Left lung (tissue), 10 donors: ENCODE data around the gene JPH4. TPM values are rescaled to one million over a fixed set of nuclear protein-coding genes. Genes with fewer than 3 reads are reported as not detected.

Experiments used
- ATAC-seq: fragments of 200-7000 bp; cut with Tn5 transposase; one replicate; pipeline ENCODE4 v1.9.1; 2020; ENCODE audit warnings: moderate library complexity
- DNase-seq, 4 donors: peaks; one replicate each; pipeline ENCODE4 v3.0.0-alpha.2; 2013 to 2020
- H3K27ac ChIP-seq, 2 donors: fragments of 200-600 bp; sonication (generic) in 1 of 2; one replicate each; pipeline versions ENCODE4 v1.5.0 to v1.8.0; 2020 to 2021
- H3K27me3 ChIP-seq, 2 donors: fragments of 200-600 bp; sonication (generic) in 1 of 2; one replicate each; pipeline versions ENCODE4 v1.5.0 to v1.8.0; 2020 to 2021
- H3K36me3 ChIP-seq, 2 donors: fragments of 200-600 bp; sonication (generic) in 1 of 2; one replicate each; pipeline versions ENCODE4 v1.5.0 to v1.8.0; 2020 to 2021
- H3K4me1 ChIP-seq, 2 donors: fragments of 200-600 bp; one replicate each; pipeline ENCODE4 v1.8.0; 2021
- H3K4me3 ChIP-seq, 2 donors: fragments of 200-600 bp; sonication (generic) in 1 of 2; one replicate each; pipeline versions ENCODE4 v1.5.0 to v1.8.0; 2020 to 2021; ENCODE audit warnings: mild to moderate bottlenecking in 1 of 2
- H3K9me3 ChIP-seq, 2 donors: fragments of 200-600 bp; sonication (generic) in 1 of 2; one replicate each; pipeline versions ENCODE4 v1.5.0 to v1.8.0; 2020 to 2021
- intact Hi-C, 2 donors: fragments of 100-400 bp; cut with DNase I; formaldehyde crosslinking; loops; one replicate each; pipeline versions ENCODE4 v1.11.2 to v1.14.2; 2022
- polyA plus RNA-seq, 6 donors: library from polyadenylated mRNA; unstranded; fragments of 120-200 nt; gene quantifications; one replicate each; pipeline ENCODE4 v1.2.1, GENCODE V29; 2013; ENCODE audit not compliant: insufficient read length in 6 of 6
- total RNA-seq, 2 donors: library from RNA; stranded (reverse); fragmentation: NEBNext Ultra II Directional; extraction: Animal tissue kit (Norgen Biotek cat#: 25700); gene quantifications; one replicate each; pipeline ENCODE4 v1.2.1, GENCODE V29; 2021
- TF ChIP-seq, protein P1 (sequence below), 2 donors: fragments of 200-600 bp; sonication (generic) in 1 of 2; IDR thresholded peaks; one replicate each; pipeline versions ENCODE4 v1.5.0 to v1.8.0; 2021; ENCODE audit warnings: antibody characterized with exemption in 2 of 2
- donor health status: DM: no; HTN: yes; CAD: no.
- donor health status: DM: no; HTN: no; CAD: no.

Gene JPH4
- total and polyA plus RNA-seq, 8 donors = 0.84 to 1.3 (median 1.0) TPM

- H3K9me3 ChIP-seq = peaks cover 0 to 18% of the 10 kb centered on the region in 2 donors
- no peaks in the 10 kb centered on the region for H3K27me3 ChIP-seq
- no peak overlapping the region for H3K4me3 ChIP-seq
- TF ChIP-seq, protein P1, sequence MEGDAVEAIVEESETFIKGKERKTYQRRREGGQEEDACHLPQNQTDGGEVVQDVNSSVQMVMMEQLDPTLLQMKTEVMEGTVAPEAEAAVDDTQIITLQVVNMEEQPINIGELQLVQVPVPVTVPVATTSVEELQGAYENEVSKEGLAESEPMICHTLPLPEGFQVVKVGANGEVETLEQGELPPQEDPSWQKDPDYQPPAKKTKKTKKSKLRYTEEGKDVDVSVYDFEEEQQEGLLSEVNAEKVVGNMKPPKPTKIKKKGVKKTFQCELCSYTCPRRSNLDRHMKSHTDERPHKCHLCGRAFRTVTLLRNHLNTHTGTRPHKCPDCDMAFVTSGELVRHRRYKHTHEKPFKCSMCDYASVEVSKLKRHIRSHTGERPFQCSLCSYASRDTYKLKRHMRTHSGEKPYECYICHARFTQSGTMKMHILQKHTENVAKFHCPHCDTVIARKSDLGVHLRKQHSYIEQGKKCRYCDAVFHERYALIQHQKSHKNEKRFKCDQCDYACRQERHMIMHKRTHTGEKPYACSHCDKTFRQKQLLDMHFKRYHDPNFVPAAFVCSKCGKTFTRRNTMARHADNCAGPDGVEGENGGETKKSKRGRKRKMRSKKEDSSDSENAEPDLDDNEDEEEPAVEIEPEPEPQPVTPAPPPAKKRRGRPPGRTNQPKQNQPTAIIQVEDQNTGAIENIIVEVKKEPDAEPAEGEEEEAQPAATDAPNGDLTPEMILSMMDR (IDR thresholded peaks at IDR 0.05) = no peak
- DNase-seq (no peak), ATAC-seq (no peak)
- no peaks in the 10 kb centered on the region for H3K4me1 ChIP-seq
- no peaks in the 10 kb centered on the region for H3K36me3 ChIP-seq
- intact Hi-C loops = no loop called here
- no peak overlapping the region for H3K27ac ChIP-seq
Measured at GRCh38 chr14:23623962-23624361, 45.4 kb upstream of the JPH4 start.

- Histone ChIP-seq H3K27me3 (no peaks in the 10 kb centered on the region), H3K4me1 (no peaks in the 10 kb centered on the region), H3K27ac (no peak overlapping the region), H3K36me3 (no peaks in the 10 kb centered on the region), H3K4me3 (no peak overlapping the region), H3K9me3 (peaks cover 0 to 18% of the 10 kb centered on the region in 2 donors)
- TF ChIP-seq, protein P1 (IDR thresholded peaks at IDR 0.05) = no peak
- intact Hi-C loops = no loop called here
- DNase-seq (no peak), ATAC-seq (no peak)
Measured at GRCh38 chr14:23622990-23623389, 44.4 kb upstream of the JPH4 start.

GRCh38 chr14:23621932-23622730 lies 43.5 kb upstream of the JPH4 start:
- ATAC-seq = peak; percentile 44
- Histone ChIP-seq H3K27me3 (no peaks in the 10 kb centered on the region), H3K27ac (no peak overlapping the region), H3K9me3 (peaks cover 0 to 18% of the 10 kb centered on the region in 2 donors), H3K4me3 (no peak overlapping the region), H3K4me1 (no peaks in the 10 kb centered on the region), H3K36me3 (no peaks in the 10 kb centered on the region)
- intact Hi-C loops = no loop called here
- TF ChIP-seq, protein P1 (IDR thresholded peaks at IDR 0.05) = no peak
- DNase-seq = no peak

- Histone ChIP-seq H3K27ac (no peak overlapping the region), H3K9me3 (peaks cover 0 to 18% of the 10 kb centered on the region in 2 donors), H3K4me1 (no peaks in the 10 kb centered on the region), H3K27me3 (no peaks in the 10 kb centered on the region), H3K36me3 (no peaks in the 10 kb centered on the region), H3K4me3 (no peak overlapping the region)
- intact Hi-C loops = no loop called here
- ATAC-seq = peak; percentile 72
- DNase-seq = no peak
- TF ChIP-seq, protein P1 (IDR thresholded peaks at IDR 0.05) = no peak
Measured at GRCh38 chr14:23621204-23621931, 42.8 kb upstream of the JPH4 start.

- Histone ChIP-seq H3K4me1 (no peaks in the 10 kb centered on the region), H3K4me3 (no peak overlapping the region), H3K9me3 (peaks cover 0 to 14% of the 10 kb centered on the region in 2 donors), H3K27me3 (no peaks in the 10 kb centered on the region), H3K27ac (no peak overlapping the region), H3K36me3 (no peaks in the 10 kb centered on the region)
- ATAC-seq (no peak), DNase-seq (no peak)
- TF ChIP-seq, protein P1 (IDR thresholded peaks at IDR 0.05) = no peak
- intact Hi-C loops = no loop called here
Measured at GRCh38 chr14:23620177-23620702, 41.6 kb upstream of the JPH4 start.
